GM12878 (cell line): ENCODE measurements around the gene ATP8B1. TPM values are rescaled to one million over a fixed set of nuclear protein-coding genes. Genes with fewer than 3 reads are reported as not detected.

Experiments
- CBX5 ChIP-seq: sonication (generic); IDR thresholded peaks from 2 replicates; pipeline ENCODE4 v1.6.1; 2016; ENCODE audit warnings: low read depth, moderate library complexity, mild to moderate bottlenecking, inconsistent platforms
- EP300 ChIP-seq, 2 experiments: fragments of 150-350 bp in 1 of 2; IDR thresholded peaks; 2 replicates each; pipeline ENCODE4 v1.6.1; 2011 to 2012; ENCODE audit warnings: low read depth in 2 of 2, low read length in 2 of 2, borderline replicate concordance in 1 of 2, improper control_type of control experiment in 1 of 2, inconsistent platforms in 1 of 2; ENCODE audit not compliant: control insufficient read depth in 1 of 2
- ESRRA ChIP-seq: IDR thresholded peaks from 2 replicates; pipeline ENCODE4 v1.6.1; 2012; ENCODE audit warnings: mild to moderate bottlenecking, low read length, improper control_type of control experiment
- IKZF1 ChIP-seq: fragments of 450-650 bp; conservative IDR thresholded peaks from 2 replicates; pipeline ENCODE4 v1.6.1; 2017; ENCODE audit warnings: antibody characterized with exemption, mild to moderate bottlenecking
- JUNB ChIP-seq: IDR thresholded peaks from 2 replicates; pipeline ENCODE4 v1.6.1; 2016; ENCODE audit warnings: antibody characterized with exemption, mild to moderate bottlenecking
- KLF5 ChIP-seq: fragments of 450-650 bp; IDR thresholded peaks from 2 replicates; pipeline ENCODE4 v1.6.1; 2014; ENCODE audit warnings: mild to moderate bottlenecking; ENCODE audit not compliant: partially characterized antibody
- PAX5 ChIP-seq: IDR thresholded peaks from 2 replicates; pipeline ENCODE4 v1.6.1; 2011; ENCODE audit warnings: low read depth, low read length, borderline replicate concordance
- POLR2AphosphoS2 ChIP-seq: IDR thresholded peaks from 2 replicates; pipeline ENCODE4 v1.6.1; 2011; ENCODE audit warnings: low read depth, mild to moderate bottlenecking, low read length, improper control_type of control experiment, moderate library complexity
- POU2F2 ChIP-seq: IDR thresholded peaks from 3 replicates; pipeline ENCODE4 v1.6.1; 2011; ENCODE audit warnings: low read depth, mild to moderate bottlenecking, low read length, borderline replicate concordance
- RAD21 ChIP-seq: IDR thresholded peaks from 2 replicates; pipeline ENCODE4 v1.6.1; 2011; ENCODE audit warnings: mild to moderate bottlenecking, low read depth, low read length, moderate library complexity; ENCODE audit not compliant: insufficient read depth
- RUNX3 ChIP-seq: IDR thresholded peaks from 2 replicates; pipeline ENCODE4 v1.6.1; 2012; ENCODE audit warnings: low read length, inconsistent platforms
- SIX5 ChIP-seq: IDR thresholded peaks from 2 replicates; pipeline ENCODE4 v1.6.1; 2011; ENCODE audit warnings: mild to moderate bottlenecking, low read depth, low read length, moderate library complexity; ENCODE audit not compliant: severe bottlenecking
- polyA plus RNA-seq, 11 experiments: library from polyadenylated mRNA; depleted of rRNA in 4 of 11; unstranded in 6 of 11; stranded (reverse) in 5 of 11; fragments of >200 nt; fragmentation: Nextera tagmentation in 4 of 11; fragmentation: Illumina TruSeq in 1 of 11; extraction: Ambion mirVana in 4 of 11; extraction: Trizol in 1 of 11; gene quantifications; 1 replicate in 1 of 11; 2 replicates in 10 of 11; pipeline versions ENCODE4 v1.2.1 to v1.2.3, GENCODE V29; 2011 to 2016; ENCODE audit warnings: inconsistent platforms in 2 of 11, missing spikeins in 2 of 11, low read depth in 1 of 11
- total RNA-seq, 4 experiments: library from RNA; depleted of rRNA in 3 of 4; stranded (reverse); fragments of >200 nt in 3 of 4; fragmentation: Illumina TruSeq in 1 of 4; extraction: Trizol in 1 of 4; gene quantifications; 2 replicates each; pipeline versions ENCODE4 v1.2.1 to v1.2.3, GENCODE V29; 2013 to 2021
- TF ChIP-seq, protein P1 (sequence below): fragments of 450-650 bp; conservative IDR thresholded peaks from 2 replicates; pipeline ENCODE4 v1.6.1; 2017; ENCODE audit warnings: mild to moderate bottlenecking, moderate library complexity
- TF ChIP-seq, protein P2 (sequence below): fragments of 150-350 bp; IDR thresholded peaks from 2 replicates; pipeline ENCODE4 v1.6.1; 2014; ENCODE audit warnings: mild to moderate bottlenecking, low read depth, low read length
- TF ChIP-seq, protein P3 (sequence below): fragments of 450-650 bp; formaldehyde crosslinking; IDR thresholded peaks from 2 replicates; pipeline ENCODE4 v1.4.0; 2022; ENCODE audit warnings: mild to moderate bottlenecking, moderate library complexity
- TF ChIP-seq, protein P4 (sequence below): fragments of 450-650 bp; IDR thresholded peaks from 2 replicates; pipeline ENCODE4 v1.6.1; 2014; ENCODE audit warnings: mild to moderate bottlenecking
- TF ChIP-seq, protein P5 (sequence below): IDR thresholded peaks from 2 replicates; pipeline ENCODE4 v1.6.1; 2011; ENCODE audit warnings: mild to moderate bottlenecking, low read depth, low read length, moderate library complexity; ENCODE audit not compliant: insufficient replicate concordance
- TF ChIP-seq, protein P6 (sequence below): fragments of 450-650 bp; IDR thresholded peaks from 2 replicates; pipeline ENCODE4 v1.6.1; 2017; ENCODE audit warnings: mild to moderate bottlenecking

ATP8B1 gene
- total and polyA plus RNA-seq, 10 of the 15 experiments (the other 5 are each of a cell fraction or from before 2014, with no cell fraction given), result 0.03 to 0.37 (median 0.11) TPM

DNA sequence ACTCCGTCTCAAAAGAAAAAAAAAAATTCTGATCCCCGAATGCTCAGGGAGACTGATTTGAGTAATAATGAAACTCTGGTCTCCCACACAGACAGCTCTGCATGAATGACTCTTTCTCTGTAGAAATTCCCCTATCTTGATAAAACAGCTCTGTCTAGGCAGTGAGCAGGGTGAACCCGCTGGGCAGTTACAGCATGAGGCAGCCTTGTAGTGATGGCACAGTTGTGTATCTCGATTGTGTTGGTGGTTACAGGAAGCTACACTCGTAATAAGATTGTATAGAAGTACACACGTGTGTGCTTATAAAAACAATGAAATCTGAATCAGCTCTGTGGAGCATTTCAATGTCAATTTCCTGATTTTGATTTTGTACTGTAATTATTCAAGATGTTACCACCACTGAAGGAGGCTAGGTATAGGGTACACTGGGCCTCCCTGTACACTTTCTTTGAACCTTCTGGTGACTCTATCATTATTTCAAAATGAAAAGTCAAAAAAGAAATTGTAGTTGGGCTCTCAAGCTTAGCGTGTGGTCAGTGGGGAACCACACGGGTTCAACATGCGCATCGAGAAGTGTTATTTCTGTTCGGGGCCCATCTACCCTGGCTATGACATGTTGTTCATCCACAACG lies 34.9 kb upstream of the ATP8B1 start (continued):
- TF ChIP-seq, protein P1, sequence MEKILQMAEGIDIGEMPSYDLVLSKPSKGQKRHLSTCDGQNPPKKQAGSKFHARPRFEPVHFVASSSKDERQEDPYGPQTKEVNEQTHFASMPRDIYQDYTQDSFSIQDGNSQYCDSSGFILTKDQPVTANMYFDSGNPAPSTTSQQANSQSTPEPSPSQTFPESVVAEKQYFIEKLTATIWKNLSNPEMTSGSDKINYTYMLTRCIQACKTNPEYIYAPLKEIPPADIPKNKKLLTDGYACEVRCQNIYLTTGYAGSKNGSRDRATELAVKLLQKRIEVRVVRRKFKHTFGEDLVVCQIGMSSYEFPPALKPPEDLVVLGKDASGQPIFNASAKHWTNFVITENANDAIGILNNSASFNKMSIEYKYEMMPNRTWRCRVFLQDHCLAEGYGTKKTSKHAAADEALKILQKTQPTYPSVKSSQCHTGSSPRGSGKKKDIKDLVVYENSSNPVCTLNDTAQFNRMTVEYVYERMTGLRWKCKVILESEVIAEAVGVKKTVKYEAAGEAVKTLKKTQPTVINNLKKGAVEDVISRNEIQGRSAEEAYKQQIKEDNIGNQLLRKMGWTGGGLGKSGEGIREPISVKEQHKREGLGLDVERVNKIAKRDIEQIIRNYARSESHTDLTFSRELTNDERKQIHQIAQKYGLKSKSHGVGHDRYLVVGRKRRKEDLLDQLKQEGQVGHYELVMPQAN, result 0 out of 2 replicates have a peak, but pooled peaks have one; percentile 20
- TF ChIP-seq IKZF1 (peak; percentile 85), KLF5 (peak; percentile 79), PAX5 (peak; percentile 98), CBX5 (no peak; the same call in 1 of the 2 replicates), JUNB (peak; percentile 90), ESRRA (no peak), RUNX3 (peak; percentile 96), SIX5 (no peak), POLR2AphosphoS2 (no peak), RAD21 (peak; percentile 10; the same call in 1 of the 2 replicates), EP300 (IDR thresholded peaks at IDR 0.05; ENCODE audit: borderline replicate concordance in 1 of 2, control insufficient read depth in 1 of 2, low read depth in 2 of 2, low read length in 2 of 2) (peak; percentile 50 to 55; a peak in 2 of 4 replicates), POU2F2 (peak; percentile 69; the same call in 1 of the 3 replicates)
- TF ChIP-seq, protein P2, sequence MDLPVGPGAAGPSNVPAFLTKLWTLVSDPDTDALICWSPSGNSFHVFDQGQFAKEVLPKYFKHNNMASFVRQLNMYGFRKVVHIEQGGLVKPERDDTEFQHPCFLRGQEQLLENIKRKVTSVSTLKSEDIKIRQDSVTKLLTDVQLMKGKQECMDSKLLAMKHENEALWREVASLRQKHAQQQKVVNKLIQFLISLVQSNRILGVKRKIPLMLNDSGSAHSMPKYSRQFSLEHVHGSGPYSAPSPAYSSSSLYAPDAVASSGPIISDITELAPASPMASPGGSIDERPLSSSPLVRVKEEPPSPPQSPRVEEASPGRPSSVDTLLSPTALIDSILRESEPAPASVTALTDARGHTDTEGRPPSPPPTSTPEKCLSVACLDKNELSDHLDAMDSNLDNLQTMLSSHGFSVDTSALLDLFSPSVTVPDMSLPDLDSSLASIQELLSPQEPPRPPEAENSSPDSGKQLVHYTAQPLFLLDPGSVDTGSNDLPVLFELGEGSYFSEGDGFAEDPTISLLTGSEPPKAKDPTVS, result no peak
- TF ChIP-seq, protein P3, sequence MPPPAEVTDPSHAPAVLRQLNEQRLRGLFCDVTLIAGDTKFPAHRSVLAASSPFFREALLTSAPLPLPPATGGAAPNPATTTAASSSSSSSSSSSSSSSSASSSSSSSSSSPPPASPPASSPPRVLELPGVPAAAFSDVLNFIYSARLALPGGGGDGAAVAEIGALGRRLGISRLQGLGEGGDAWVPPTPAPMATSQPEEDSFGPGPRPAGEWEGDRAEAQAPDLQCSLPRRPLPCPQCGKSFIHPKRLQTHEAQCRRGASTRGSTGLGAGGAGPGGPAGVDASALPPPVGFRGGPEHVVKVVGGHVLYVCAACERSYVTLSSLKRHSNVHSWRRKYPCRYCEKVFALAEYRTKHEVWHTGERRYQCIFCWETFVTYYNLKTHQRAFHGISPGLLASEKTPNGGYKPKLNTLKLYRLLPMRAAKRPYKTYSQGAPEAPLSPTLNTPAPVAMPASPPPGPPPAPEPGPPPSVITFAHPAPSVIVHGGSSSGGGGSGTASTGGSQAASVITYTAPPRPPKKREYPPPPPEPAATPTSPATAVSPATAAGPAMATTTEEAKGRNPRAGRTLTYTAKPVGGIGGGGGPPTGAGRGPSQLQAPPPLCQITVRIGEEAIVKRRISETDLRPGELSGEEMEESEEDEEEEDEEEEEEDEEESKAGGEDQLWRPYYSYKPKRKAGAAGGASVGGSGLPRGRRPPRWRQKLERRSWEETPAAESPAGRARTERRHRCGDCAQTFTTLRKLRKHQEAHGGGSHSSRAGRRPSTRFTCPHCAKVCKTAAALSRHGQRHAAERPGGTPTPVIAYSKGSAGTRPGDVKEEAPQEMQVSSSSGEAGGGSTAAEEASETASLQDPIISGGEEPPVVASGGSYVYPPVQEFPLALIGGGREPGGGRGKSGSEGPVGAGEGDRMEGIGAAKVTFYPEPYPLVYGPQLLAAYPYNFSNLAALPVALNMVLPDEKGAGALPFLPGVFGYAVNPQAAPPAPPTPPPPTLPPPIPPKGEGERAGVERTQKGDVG, result no peak
- TF ChIP-seq, protein P4, sequence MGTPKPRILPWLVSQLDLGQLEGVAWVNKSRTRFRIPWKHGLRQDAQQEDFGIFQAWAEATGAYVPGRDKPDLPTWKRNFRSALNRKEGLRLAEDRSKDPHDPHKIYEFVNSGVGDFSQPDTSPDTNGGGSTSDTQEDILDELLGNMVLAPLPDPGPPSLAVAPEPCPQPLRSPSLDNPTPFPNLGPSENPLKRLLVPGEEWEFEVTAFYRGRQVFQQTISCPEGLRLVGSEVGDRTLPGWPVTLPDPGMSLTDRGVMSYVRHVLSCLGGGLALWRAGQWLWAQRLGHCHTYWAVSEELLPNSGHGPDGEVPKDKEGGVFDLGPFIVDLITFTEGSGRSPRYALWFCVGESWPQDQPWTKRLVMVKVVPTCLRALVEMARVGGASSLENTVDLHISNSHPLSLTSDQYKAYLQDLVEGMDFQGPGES, result no peak
- TF ChIP-seq, protein P5, sequence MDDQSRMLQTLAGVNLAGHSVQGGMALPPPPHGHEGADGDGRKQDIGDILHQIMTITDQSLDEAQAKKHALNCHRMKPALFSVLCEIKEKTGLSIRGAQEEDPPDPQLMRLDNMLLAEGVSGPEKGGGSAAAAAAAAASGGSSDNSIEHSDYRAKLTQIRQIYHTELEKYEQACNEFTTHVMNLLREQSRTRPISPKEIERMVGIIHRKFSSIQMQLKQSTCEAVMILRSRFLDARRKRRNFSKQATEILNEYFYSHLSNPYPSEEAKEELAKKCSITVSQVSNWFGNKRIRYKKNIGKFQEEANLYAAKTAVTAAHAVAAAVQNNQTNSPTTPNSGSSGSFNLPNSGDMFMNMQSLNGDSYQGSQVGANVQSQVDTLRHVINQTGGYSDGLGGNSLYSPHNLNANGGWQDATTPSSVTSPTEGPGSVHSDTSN, result no peak
- TF ChIP-seq, protein P6, sequence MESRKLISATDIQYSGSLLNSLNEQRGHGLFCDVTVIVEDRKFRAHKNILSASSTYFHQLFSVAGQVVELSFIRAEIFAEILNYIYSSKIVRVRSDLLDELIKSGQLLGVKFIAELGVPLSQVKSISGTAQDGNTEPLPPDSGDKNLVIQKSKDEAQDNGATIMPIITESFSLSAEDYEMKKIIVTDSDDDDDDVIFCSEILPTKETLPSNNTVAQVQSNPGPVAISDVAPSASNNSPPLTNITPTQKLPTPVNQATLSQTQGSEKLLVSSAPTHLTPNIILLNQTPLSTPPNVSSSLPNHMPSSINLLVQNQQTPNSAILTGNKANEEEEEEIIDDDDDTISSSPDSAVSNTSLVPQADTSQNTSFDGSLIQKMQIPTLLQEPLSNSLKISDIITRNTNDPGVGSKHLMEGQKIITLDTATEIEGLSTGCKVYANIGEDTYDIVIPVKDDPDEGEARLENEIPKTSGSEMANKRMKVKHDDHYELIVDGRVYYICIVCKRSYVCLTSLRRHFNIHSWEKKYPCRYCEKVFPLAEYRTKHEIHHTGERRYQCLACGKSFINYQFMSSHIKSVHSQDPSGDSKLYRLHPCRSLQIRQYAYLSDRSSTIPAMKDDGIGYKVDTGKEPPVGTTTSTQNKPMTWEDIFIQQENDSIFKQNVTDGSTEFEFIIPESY, result no peak
